Measurements from ENCODE around the gene VWA1.
A peak's percentile ranks its signal among the peaks of the same experiment; 100 is the strongest.
"Not testable (repeated sequence)": the region's sequence is repeated elsewhere in the genome, so short reads cannot be mapped to it uniquely, and the experiment has no call there.

Gene VWA1

GRCh38 chr1:1402901-1403392 lies 32.5 kb upstream of the VWA1 start:
- not testable (repeated sequence) for DNase-seq (ENCODE audit: extremely low read depth in 1 of 2, low read depth in 1 of 2)

DNA sequence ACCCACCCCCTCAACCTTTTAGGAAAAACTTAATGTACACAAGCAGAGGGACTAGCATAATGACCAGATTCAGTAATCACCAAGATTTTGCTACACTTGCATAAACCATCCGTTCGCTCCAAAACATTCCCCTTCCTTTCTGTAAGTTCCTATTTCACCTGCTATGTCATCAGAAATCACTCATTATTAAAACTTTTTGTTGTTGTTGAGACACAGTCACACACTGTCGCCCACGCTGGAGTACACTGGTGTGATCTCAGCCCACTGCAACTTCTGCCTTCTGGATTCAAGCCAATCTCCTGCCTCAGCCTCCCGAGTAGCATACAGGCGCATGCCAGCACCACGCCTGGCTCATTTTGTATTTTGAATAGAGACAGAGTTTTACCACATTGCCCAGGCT lies 31.8 kb upstream of the VWA1 start:
- no peak for DNase-seq (ENCODE audit: extremely low read depth in 1 of 2, low read depth in 1 of 2)

GRCh38 chr1:1406101-1406820 lies 29.2 kb upstream of the VWA1 start:
- DNase-seq (ENCODE audit: extremely low read depth in 1 of 2, low read depth in 1 of 2): no peak

- peak; percentile 90 to 93 for DNase-seq (ENCODE audit: extremely low read depth in 1 of 2, low read depth in 1 of 2)
Observed at GRCh38 chr1:1406821-1407635, 28.5 kb upstream of the VWA1 start, which contains the start of gene MRPL20. TSS of gene MRPL20 (minus strand) at chr1:1407293. CDS start at chr1:1407217, 76 bp downstream.

GRCh38 chr1:1407636-1408318 lies 27.7 kb upstream of the VWA1 start:
- DNase-seq (ENCODE audit: extremely low read depth in 1 of 2, low read depth in 1 of 2): no peak

- not testable (repeated sequence) for DNase-seq (ENCODE audit: extremely low read depth in 1 of 2, low read depth in 1 of 2)
Observed at GRCh38 chr1:1410238-1410637, 25.3 kb upstream of the VWA1 start.

- no peak for DNase-seq (ENCODE audit: extremely low read depth in 1 of 2, low read depth in 1 of 2)
Observed at GRCh38 chr1:1411626-1412025, 23.9 kb upstream of the VWA1 start.

- DNase-seq (ENCODE audit: extremely low read depth in 1 of 2, low read depth in 1 of 2): not testable (repeated sequence)
Observed at GRCh38 chr1:1412311-1412902, 23.1 kb upstream of the VWA1 start.

DNA sequence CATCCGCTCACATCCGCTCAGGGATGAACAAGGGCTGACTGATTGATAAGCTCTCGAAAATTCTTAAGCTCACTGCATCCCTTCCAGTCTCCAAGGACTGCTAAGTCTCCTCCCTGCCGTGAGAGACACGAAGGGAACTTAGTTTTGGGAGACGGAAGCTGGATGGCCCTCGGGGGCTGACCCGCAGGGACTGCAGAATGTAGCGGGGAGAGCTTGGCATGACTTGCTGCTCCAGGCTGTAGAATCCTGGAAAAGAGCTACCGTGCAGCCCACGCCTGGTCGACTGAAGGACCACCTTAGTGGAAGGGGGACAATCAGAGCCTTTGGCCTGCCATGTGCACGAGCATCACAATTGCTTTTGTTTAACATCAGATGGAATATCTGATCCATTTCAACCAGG lies 19.7 kb upstream of the VWA1 start:
- no peak for DNase-seq (ENCODE audit: extremely low read depth in 1 of 2, low read depth in 1 of 2)

- not testable (repeated sequence) for DNase-seq (ENCODE audit: extremely low read depth in 1 of 2, low read depth in 1 of 2)
Observed at GRCh38 chr1:1417396-1417795, 18.1 kb upstream of the VWA1 start.

- DNase-seq (ENCODE audit: extremely low read depth in 1 of 2, low read depth in 1 of 2): not testable (repeated sequence)
Observed at GRCh38 chr1:1417825-1418463, 17.5 kb upstream of the VWA1 start.

DNA sequence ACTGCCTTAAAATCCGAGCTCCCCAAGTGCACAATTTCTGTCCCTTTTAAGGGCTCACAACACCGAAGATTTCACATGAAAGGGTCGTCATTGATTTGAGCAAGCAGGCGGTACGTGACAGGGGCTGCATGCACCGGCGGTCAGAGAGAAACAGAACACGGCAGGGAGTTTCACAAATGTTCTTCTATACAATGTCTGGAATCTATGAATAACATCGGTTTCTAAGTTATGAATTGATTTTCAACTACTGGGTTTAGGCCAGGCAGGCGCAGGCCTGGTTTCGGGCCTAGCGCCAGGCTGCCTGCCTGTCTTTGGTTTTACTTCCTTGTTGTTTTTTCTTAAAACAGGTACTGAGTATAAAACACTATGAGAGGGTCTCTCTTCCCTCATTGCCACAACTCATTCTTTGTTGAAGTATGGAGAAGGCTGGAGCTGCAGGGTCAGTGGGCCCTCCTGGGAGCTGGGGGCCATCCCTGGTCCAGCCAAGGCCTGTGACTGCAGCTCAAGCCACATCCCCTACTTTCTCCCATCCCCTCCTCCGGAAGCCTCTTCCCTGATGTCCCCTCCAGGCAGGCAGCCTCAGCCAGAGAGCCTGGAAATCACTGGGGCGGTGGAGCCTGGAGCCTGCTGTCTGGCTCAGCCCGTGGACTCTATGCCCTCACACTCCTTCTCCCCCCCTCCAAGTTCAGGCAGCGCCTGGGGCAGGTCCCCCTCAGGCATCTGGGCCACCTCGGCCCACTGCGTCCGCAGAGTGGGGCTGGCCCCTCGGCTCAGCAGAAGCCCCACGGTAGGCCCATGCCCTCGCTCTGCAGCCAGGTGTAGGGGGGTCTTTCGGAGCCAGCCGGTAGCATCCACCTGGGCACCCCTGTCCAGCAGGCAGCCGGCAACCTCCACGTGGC lies 16.8 kb upstream of the VWA1 start:
- DNase-seq (ENCODE audit: extremely low read depth in 1 of 2, low read depth in 1 of 2): no peak

GRCh38 chr1:1419363-1419812 lies 16.1 kb upstream of the VWA1 start:
- DNase-seq (ENCODE audit: extremely low read depth in 1 of 2, low read depth in 1 of 2): no peak

GRCh38 chr1:1419813-1420653 lies 15.5 kb upstream of the VWA1 start:
- no peak for DNase-seq (ENCODE audit: extremely low read depth in 1 of 2, low read depth in 1 of 2)

DNA sequence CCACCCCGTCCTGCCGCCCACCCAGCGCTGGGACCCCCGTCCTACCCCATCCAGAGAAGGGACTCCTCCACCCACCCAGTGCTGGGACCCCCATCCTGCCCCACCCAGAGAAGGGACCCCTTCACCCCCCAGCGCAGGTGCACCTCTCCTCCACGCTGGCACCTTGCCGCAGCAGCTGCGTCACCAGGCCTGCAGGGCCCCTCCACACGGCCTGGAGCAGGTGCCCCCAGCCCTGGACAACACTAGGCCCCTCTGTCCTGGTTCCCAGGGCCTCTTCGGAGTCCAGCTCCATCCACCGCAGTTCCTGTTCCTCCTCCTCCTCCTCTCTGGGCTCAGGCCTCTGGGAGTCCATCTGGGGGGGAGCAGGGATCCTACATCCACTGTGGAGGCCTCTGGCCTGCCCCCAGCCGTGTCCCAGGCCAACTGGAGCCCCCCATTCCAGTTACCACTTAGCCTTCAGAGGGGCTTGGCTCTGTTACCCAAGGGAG lies 14.8 kb upstream of the VWA1 start:
- no peak for DNase-seq (ENCODE audit: extremely low read depth in 1 of 2, low read depth in 1 of 2)

- no peak for DNase-seq (ENCODE audit: extremely low read depth in 1 of 2, low read depth in 1 of 2)
Observed at GRCh38 chr1:1421147-1421906, 14.2 kb upstream of the VWA1 start, which contains the start of gene ANKRD65. TSS of gene ANKRD65 (minus strand) at chr1:1421276. CDS start at chr1:1421005, 271 bp downstream.

GRCh38 chr1:1421907-1422464 lies 13.5 kb upstream of the VWA1 start:
- no peak for DNase-seq (ENCODE audit: extremely low read depth in 1 of 2, low read depth in 1 of 2)

Measured in stimulated activated CD8-positive, alpha-beta memory T cell treated with anti-CD3 and anti-CD28 coated beads, Interleukin-7, amount 100 ng/mL, for 48 hours (primary cell).